Astrocyte of the spinal cord (primary cell): ENCODE data around the gene KRT77.

Experiments
- DNase-seq: peaks from one replicate; pipeline ENCODE4 v3.0.0; 2011; ENCODE audit warnings: low read depth, low spot score
- H3K4me3 ChIP-seq: 2 replicates; pipeline ENCODE4 v1.5.1; 2011; ENCODE audit warnings: low read depth, mild to moderate bottlenecking, low read length, moderate library complexity
- CTCF ChIP-seq: IDR thresholded peaks from 2 replicates; pipeline ENCODE4 v1.5.1; 2012; ENCODE audit warnings: low read depth, mild to moderate bottlenecking, low read length, inconsistent platforms
- in situ Hi-C: cut with HindIII; loops from 2 replicates; pipeline ENCODE4 v1.10.0; 2017; ENCODE audit warnings: low sequenced_read_pairs

Gene KRT77

DNA sequence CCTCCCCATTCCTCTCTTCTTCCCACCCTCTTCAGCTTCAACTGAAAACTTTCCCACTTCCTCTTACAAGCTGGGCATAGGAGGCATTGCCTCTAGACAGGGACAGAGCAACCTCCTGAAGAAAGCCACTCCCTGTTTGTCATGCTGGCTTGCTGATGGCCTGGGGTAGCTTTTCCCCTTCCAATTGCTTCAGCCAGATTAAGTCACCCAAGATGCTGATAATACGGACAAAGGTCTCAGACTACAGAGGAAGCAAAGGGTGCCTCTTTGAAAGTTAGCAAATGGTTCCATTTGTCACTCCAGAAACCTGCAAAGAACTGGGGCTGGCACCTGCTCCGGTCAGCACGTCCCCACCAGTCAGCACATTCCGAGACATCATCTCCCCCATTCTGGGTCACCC lies 57.3 kb downstream of the KRT77 start:
- no peak for TF ChIP-seq CTCF
- DNase-seq, result no peak
- in situ Hi-C loops, result no loop called here
- H3K4me3 ChIP-seq, result no peak overlapping the region

DNA sequence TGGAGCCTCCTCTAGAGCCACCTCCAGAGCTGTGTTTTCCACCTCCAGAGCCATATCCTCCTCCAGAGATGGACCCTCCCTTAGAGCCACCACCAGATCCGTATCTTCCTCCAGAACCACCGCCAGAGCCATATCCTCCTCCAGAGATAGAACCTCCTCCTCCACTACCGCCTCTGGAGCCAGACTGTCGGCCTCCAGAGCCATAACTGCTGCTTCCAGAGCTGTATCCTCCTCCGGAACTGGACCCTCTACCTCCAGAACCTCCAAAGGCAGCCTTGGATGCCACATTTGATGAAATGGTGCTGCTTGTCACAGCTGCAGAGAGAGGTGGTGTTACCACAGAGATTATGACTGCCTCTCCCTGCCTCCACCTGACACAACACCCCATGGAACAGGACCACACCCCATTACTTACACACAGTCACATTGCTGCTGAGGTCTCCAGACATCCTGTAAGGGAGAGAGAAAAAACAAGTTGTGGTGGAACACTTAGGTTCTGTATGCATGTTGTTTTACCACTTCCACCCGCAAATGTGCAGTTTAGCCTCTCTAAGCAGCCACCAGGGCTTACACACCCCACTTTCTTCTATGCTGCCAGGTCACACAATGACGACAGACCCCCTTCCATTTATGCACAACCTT lies 58.1 kb downstream of the KRT77 start:
- DNase-seq, result no peak
- no peak overlapping the region for H3K4me3 ChIP-seq
- no peak for TF ChIP-seq CTCF
- in situ Hi-C loops, result no loop called here

GRCh38 chr12:52644078-52644415 lies 59.3 kb downstream of the KRT77 start:
- DNase-seq, result no peak
- in situ Hi-C loops, result no loop called here
- no peak overlapping the region for H3K4me3 ChIP-seq
- TF ChIP-seq CTCF, result no peak

GRCh38 chr12:52643233-52644077 lies 59.9 kb downstream of the KRT77 start:
- TF ChIP-seq CTCF, result no peak
- in situ Hi-C loops, result no loop called here
- no peak for DNase-seq
- H3K4me3 ChIP-seq, result no peak overlapping the region

- no peak for TF ChIP-seq CTCF
- no peak overlapping the region for H3K4me3 ChIP-seq
- no peak for DNase-seq
- in situ Hi-C loops, result no loop called here
These were observed 61.9 kb downstream of the KRT77 start for GRCh38 chr12:52641468-52641867.
